H1 (cell line): Measurements from ENCODE around the gene SDHAF4. TPM values are rescaled to one million over a fixed set of nuclear protein-coding genes. Genes with fewer than 3 reads are reported as not detected.

ENCODE experiments used
- TCF12 ChIP-seq: IDR thresholded peaks from 2 replicates; pipeline ENCODE4 v1.6.1; 2011; ENCODE audit warnings: low read depth, mild to moderate bottlenecking, low read length
- polyA plus RNA-seq, 7 experiments: library from polyadenylated mRNA; depleted of rRNA in 3 of 7; stranded (reverse) in 5 of 7; unstranded in 2 of 7; fragments of >200 nt in 5 of 7; fragments of 200-250 nt in 2 of 7; gene quantifications; 1 replicate in 5 of 7; 2 replicates in 1 of 7; 4 replicates in 1 of 7; pipeline versions ENCODE4 v1.2.1 to v1.2.3, GENCODE V29; 2011 to 2013; ENCODE audit warnings: missing spikeins in 2 of 7, mixed read lengths in 2 of 7
- total RNA-seq: library from RNA; stranded (reverse); fragmentation: NEBNext Ultra II Directional; extraction: Animal tissue kit (Norgen Biotek cat#: 25700); gene quantifications from 2 replicates; pipeline ENCODE4 v1.2.1, GENCODE V29; 2021
- TF ChIP-seq, protein P1 (sequence below): fragments of 300-600 bp; sonication (generic); IDR thresholded peaks from 2 replicates; pipeline ENCODE4 v1.7.1; 2012; ENCODE audit warnings: low read length, moderate library complexity, mild to moderate bottlenecking, inconsistent platforms; ENCODE audit not compliant: insufficient replicate concordance

The SDHAF4 gene
- total and polyA plus RNA-seq, 2 of the 8 experiments (the other 6 are each of a cell fraction or from before 2014, with no cell fraction given) = 9.8 to 14.9 TPM

DNA sequence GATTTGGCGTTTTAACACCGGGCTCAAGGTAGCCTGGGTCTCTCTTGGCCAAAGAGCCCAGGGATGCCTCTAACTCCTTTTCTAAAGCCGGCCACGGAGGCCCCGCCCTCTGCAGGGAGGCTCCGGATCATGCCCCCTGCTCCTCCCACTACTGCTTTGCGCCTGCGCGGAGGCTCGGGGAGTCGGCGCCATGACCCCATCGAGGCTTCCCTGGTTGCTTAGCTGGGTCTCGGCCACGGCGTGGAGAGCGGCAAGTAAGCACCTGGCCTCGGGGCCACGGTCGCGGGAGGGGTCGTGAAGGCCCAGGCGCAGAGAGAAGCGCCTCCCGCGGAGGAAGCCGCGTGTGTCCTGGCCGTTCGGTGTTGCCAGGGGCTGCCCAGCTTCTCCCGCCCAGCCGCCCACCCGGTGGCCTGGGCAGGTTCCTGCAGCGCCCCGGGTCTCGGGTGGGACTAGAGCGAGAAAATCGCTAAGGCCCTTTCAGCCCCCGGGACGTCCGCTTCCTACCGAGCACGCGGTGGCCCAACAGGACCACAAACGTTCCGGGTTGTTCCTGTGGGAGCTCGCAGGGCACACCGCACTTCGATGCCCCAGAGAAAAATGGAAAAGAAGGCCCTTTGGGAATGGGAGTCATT is at the start of gene SDHAF4 (continued):
- no peak for TF ChIP-seq TCF12
- TF ChIP-seq, protein P1, sequence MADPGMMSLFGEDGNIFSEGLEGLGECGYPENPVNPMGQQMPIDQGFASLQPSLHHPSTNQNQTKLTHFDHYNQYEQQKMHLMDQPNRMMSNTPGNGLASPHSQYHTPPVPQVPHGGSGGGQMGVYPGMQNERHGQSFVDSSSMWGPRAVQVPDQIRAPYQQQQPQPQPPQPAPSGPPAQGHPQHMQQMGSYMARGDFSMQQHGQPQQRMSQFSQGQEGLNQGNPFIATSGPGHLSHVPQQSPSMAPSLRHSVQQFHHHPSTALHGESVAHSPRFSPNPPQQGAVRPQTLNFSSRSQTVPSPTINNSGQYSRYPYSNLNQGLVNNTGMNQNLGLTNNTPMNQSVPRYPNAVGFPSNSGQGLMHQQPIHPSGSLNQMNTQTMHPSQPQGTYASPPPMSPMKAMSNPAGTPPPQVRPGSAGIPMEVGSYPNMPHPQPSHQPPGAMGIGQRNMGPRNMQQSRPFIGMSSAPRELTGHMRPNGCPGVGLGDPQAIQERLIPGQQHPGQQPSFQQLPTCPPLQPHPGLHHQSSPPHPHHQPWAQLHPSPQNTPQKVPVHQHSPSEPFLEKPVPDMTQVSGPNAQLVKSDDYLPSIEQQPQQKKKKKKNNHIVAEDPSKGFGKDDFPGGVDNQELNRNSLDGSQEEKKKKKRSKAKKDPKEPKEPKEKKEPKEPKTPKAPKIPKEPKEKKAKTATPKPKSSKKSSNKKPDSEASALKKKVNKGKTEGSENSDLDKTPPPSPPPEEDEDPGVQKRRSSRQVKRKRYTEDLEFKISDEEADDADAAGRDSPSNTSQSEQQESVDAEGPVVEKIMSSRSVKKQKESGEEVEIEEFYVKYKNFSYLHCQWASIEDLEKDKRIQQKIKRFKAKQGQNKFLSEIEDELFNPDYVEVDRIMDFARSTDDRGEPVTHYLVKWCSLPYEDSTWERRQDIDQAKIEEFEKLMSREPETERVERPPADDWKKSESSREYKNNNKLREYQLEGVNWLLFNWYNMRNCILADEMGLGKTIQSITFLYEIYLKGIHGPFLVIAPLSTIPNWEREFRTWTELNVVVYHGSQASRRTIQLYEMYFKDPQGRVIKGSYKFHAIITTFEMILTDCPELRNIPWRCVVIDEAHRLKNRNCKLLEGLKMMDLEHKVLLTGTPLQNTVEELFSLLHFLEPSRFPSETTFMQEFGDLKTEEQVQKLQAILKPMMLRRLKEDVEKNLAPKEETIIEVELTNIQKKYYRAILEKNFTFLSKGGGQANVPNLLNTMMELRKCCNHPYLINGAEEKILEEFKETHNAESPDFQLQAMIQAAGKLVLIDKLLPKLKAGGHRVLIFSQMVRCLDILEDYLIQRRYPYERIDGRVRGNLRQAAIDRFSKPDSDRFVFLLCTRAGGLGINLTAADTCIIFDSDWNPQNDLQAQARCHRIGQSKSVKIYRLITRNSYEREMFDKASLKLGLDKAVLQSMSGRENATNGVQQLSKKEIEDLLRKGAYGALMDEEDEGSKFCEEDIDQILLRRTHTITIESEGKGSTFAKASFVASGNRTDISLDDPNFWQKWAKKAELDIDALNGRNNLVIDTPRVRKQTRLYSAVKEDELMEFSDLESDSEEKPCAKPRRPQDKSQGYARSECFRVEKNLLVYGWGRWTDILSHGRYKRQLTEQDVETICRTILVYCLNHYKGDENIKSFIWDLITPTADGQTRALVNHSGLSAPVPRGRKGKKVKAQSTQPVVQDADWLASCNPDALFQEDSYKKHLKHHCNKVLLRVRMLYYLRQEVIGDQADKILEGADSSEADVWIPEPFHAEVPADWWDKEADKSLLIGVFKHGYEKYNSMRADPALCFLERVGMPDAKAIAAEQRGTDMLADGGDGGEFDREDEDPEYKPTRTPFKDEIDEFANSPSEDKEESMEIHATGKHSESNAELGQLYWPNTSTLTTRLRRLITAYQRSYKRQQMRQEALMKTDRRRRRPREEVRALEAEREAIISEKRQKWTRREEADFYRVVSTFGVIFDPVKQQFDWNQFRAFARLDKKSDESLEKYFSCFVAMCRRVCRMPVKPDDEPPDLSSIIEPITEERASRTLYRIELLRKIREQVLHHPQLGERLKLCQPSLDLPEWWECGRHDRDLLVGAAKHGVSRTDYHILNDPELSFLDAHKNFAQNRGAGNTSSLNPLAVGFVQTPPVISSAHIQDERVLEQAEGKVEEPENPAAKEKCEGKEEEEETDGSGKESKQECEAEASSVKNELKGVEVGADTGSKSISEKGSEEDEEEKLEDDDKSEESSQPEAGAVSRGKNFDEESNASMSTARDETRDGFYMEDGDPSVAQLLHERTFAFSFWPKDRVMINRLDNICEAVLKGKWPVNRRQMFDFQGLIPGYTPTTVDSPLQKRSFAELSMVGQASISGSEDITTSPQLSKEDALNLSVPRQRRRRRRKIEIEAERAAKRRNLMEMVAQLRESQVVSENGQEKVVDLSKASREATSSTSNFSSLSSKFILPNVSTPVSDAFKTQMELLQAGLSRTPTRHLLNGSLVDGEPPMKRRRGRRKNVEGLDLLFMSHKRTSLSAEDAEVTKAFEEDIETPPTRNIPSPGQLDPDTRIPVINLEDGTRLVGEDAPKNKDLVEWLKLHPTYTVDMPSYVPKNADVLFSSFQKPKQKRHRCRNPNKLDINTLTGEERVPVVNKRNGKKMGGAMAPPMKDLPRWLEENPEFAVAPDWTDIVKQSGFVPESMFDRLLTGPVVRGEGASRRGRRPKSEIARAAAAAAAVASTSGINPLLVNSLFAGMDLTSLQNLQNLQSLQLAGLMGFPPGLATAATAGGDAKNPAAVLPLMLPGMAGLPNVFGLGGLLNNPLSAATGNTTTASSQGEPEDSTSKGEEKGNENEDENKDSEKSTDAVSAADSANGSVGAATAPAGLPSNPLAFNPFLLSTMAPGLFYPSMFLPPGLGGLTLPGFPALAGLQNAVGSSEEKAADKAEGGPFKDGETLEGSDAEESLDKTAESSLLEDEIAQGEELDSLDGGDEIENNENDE = no peak
